Adipocyte (in vitro differentiated cells): ENCODE measurements around the gene COG2.
A peak's percentile ranks its signal among the peaks of the same experiment; 100 is the strongest.
"Not testable (repeated sequence)": the region's sequence is repeated elsewhere in the genome, so short reads cannot be mapped to it uniquely, and the experiment has no call there.

ENCODE experiments used
- DNase-seq: peaks from one replicate; pipeline ENCODE4 v3.0.0-alpha.2; 2015; ENCODE audit warnings: low read depth
- H3K27me3 ChIP-seq: replicated peaks from 2 replicates; pipeline ENCODE4 v1.7.0; 2013; ENCODE audit warnings: mild to moderate bottlenecking, low read length, moderate library complexity; ENCODE audit not compliant: control insufficient read depth, insufficient read depth
- H3K36me3 ChIP-seq: 2 replicates; pipeline ENCODE4 v1.7.0; 2013; ENCODE audit warnings: low read length, mild to moderate bottlenecking, moderate library complexity; ENCODE audit not compliant: control insufficient read depth, insufficient read depth, severe bottlenecking
- H3K4me1 ChIP-seq: 2 replicates; pipeline ENCODE4 v1.7.0; 2013; ENCODE audit warnings: mild to moderate bottlenecking, low read length, moderate library complexity; ENCODE audit not compliant: control insufficient read depth, insufficient read depth
- H3K4me3 ChIP-seq: 2 replicates; pipeline ENCODE4 v1.7.0; 2013; ENCODE audit warnings: mild to moderate bottlenecking, low read length, moderate library complexity
- H3K9ac ChIP-seq: 2 replicates; pipeline ENCODE4 v1.7.0; 2013; ENCODE audit warnings: mild to moderate bottlenecking, low read length, moderate library complexity
- H3K9me3 ChIP-seq: 2 replicates; pipeline ENCODE4 v1.7.0; 2013; ENCODE audit warnings: mild to moderate bottlenecking, low read length, moderate library complexity; ENCODE audit not compliant: control insufficient read depth

The COG2 gene

GRCh38 chr1:230708631-230709580 lies 66.6 kb downstream of the COG2 start:
- no peaks in the 10 kb centered on the region for H3K9me3 ChIP-seq
- peaks cover 15% of the 10 kb centered on the region for H3K4me1 ChIP-seq
- H3K36me3 ChIP-seq = no peaks in the 10 kb centered on the region
- DNase-seq = peak; percentile 12
- H3K27me3 ChIP-seq = peaks cover 15% of the 10 kb centered on the region
- no peak overlapping the region for H3K9ac ChIP-seq
- H3K4me3 ChIP-seq = no peak overlapping the region

GRCh38 chr1:230709619-230710542 lies 67.6 kb downstream of the COG2 start:
- no peaks in the 10 kb centered on the region for H3K9me3 ChIP-seq
- no peak overlapping the region for H3K4me3 ChIP-seq
- H3K36me3 ChIP-seq = no peaks in the 10 kb centered on the region
- H3K9ac ChIP-seq = no peak overlapping the region
- peaks cover 15% of the 10 kb centered on the region for H3K27me3 ChIP-seq
- peaks cover 25% of the 10 kb centered on the region for H3K4me1 ChIP-seq
- DNase-seq = no peak

GRCh38 chr1:230710543-230710904 lies 68.2 kb downstream of the COG2 start:
- Histone ChIP-seq H3K9ac (no peak overlapping the region), H3K36me3 (no peaks in the 10 kb centered on the region), H3K27me3 (peaks cover 15% of the 10 kb centered on the region), H3K9me3 (no peaks in the 10 kb centered on the region), H3K4me3 (no peak overlapping the region), H3K4me1 (peaks cover 26% of the 10 kb centered on the region)
- DNase-seq = no peak

GRCh38 chr1:230711245-230711644 lies 69.0 kb downstream of the COG2 start:
- Histone ChIP-seq H3K9ac (no peak overlapping the region), H3K36me3 (no peaks in the 10 kb centered on the region), H3K4me1 (peaks cover 26% of the 10 kb centered on the region), H3K9me3 (peaks cover 2% of the 10 kb centered on the region), H3K27me3 (peaks cover 15% of the 10 kb centered on the region), H3K4me3 (no peak overlapping the region)
- no peak for DNase-seq

GRCh38 chr1:230712470-230712942 lies 70.2 kb downstream of the COG2 start:
- Histone ChIP-seq H3K27me3 (peaks cover 14% of the 10 kb centered on the region), H3K4me3 (no peak overlapping the region), H3K9ac (no peak overlapping the region), H3K9me3 (peaks cover 5% of the 10 kb centered on the region), H3K36me3 (no peaks in the 10 kb centered on the region), H3K4me1 (peaks cover 26% of the 10 kb centered on the region)
- no peak for DNase-seq

- Histone ChIP-seq H3K9me3 (peaks cover 5% of the 10 kb centered on the region), H3K4me1 (peaks cover 25% of the 10 kb centered on the region), H3K36me3 (no peaks in the 10 kb centered on the region), H3K9ac (peak overlapping the region; percentile 7), H3K27me3 (peaks cover 12% of the 10 kb centered on the region), H3K4me3 (peak overlapping the region; percentile 65)
- no peak for DNase-seq
Observed at GRCh38 chr1:230713138-230713537, 70.9 kb downstream of the COG2 start.

GRCh38 chr1:230713547-230713914 lies 71.2 kb downstream of the COG2 start:
- DNase-seq = no peak
- Histone ChIP-seq H3K27me3 (peaks cover 12% of the 10 kb centered on the region), H3K4me1 (peaks cover 21% of the 10 kb centered on the region), H3K36me3 (no peaks in the 10 kb centered on the region), H3K9ac (peak overlapping the region; percentile 7), H3K4me3 (peak overlapping the region; percentile 65), H3K9me3 (peaks cover 5% of the 10 kb centered on the region)

GRCh38 chr1:230713915-230714764 lies 71.9 kb downstream of the COG2 start, which contains the start of gene AGT:
TSS of gene AGT (minus strand) at chr1:230714122. CDS start at chr1:230710823, 3,299 bp downstream.
- Histone ChIP-seq H3K36me3 (no peaks in the 10 kb centered on the region), H3K4me1 (peaks cover 20% of the 10 kb centered on the region), H3K27me3 (peaks cover 12% of the 10 kb centered on the region), H3K9ac (peak within 1 kb of the TSS; percentile 7), H3K4me3 (peak within 1 kb of the TSS; percentile 65), H3K9me3 (peaks cover 5% of the 10 kb centered on the region)
- DNase-seq = peak; percentile 86

- Histone ChIP-seq H3K9ac (no peak overlapping the region), H3K36me3 (no peaks in the 10 kb centered on the region), H3K27me3 (peaks cover 12% of the 10 kb centered on the region), H3K9me3 (peaks cover 5% of the 10 kb centered on the region), H3K4me3 (no peak overlapping the region), H3K4me1 (peaks cover 20% of the 10 kb centered on the region)
- no peak for DNase-seq
Observed at GRCh38 chr1:230715510-230715909, 73.2 kb downstream of the COG2 start.

GRCh38 chr1:230716453-230716852 lies 74.2 kb downstream of the COG2 start:
- H3K4me3 ChIP-seq, H3K9me3 ChIP-seq, H3K36me3 ChIP-seq, DNase-seq, H3K9ac ChIP-seq: not testable (repeated sequence)
- Histone ChIP-seq H3K4me1 (peaks cover 20% of the 10 kb centered on the region), H3K27me3 (peaks cover 12% of the 10 kb centered on the region)
